GM21619 (cell line): ENCODE results near the gene DNAJA1.
"Not testable (repeated sequence)": the region's sequence is repeated elsewhere in the genome, so short reads cannot be mapped to it uniquely, and the experiment has no call there.

Source experiments
- ATAC-seq: cut with Tn5 transposase; IDR thresholded peaks from one replicate; pipeline ENCODE4 v1.9.1; 2021; ENCODE audit not compliant: unreplicated experiment

Gene DNAJA1

GRCh38 chr9:33024966-33025571, at the start of gene DNAJA1:
TSS of gene DNAJA1 (plus strand) at chr9:33025273. CDS start at chr9:33026485, 1,212 bp downstream.
- peak; percentile 89 for ATAC-seq

- ATAC-seq: no peak
Observed at GRCh38 chr9:32978051-32978450, 47.0 kb upstream of the DNAJA1 start.

GRCh38 chr9:32986971-32987370, 38.1 kb upstream of the DNAJA1 start:
- ATAC-seq: no peak

GRCh38 chr9:32989660-32990059, 35.4 kb upstream of the DNAJA1 start:
- no peak for ATAC-seq

- no peak for ATAC-seq
Observed at GRCh38 chr9:32991897-32992594, 33.0 kb upstream of the DNAJA1 start.

- no peak for ATAC-seq
Observed at GRCh38 chr9:32992595-32993238, 32.4 kb upstream of the DNAJA1 start.

GRCh38 chr9:33000682-33001055, 24.4 kb upstream of the DNAJA1 start:
- ATAC-seq: not testable (repeated sequence)

- ATAC-seq: not testable (repeated sequence)
Observed at GRCh38 chr9:33005335-33005734, 19.7 kb upstream of the DNAJA1 start.

- ATAC-seq: no peak
Observed at GRCh38 chr9:33007755-33008154, 17.3 kb upstream of the DNAJA1 start.

- ATAC-seq: no peak
Observed at GRCh38 chr9:33011831-33012230, 13.2 kb upstream of the DNAJA1 start.

- no peak for ATAC-seq
Observed at GRCh38 chr9:33012328-33013069, 12.6 kb upstream of the DNAJA1 start.

- no peak for ATAC-seq
Observed at GRCh38 chr9:33013962-33014664, 11.0 kb upstream of the DNAJA1 start.

- no peak for ATAC-seq
Observed at GRCh38 chr9:33014665-33015014, 10.4 kb upstream of the DNAJA1 start.

GRCh38 chr9:33017283-33018041, 7.6 kb upstream of the DNAJA1 start:
- ATAC-seq: peak; percentile 59

- ATAC-seq: no peak
Observed at GRCh38 chr9:33019797-33020196, 5.3 kb upstream of the DNAJA1 start.

- no peak for ATAC-seq
Observed at GRCh38 chr9:33022303-33022702, 2.8 kb upstream of the DNAJA1 start.

GRCh38 chr9:33022755-33023154, 2.3 kb upstream of the DNAJA1 start:
- ATAC-seq: no peak

GRCh38 chr9:33023661-33024060, 1.4 kb upstream of the DNAJA1 start:
- no peak for ATAC-seq

GRCh38 chr9:33024126-33024965, 727 bp upstream of the DNAJA1 start:
- no peak for ATAC-seq
